Epithelial cell of prostate (primary cell): ENCODE data around the gene THRA.

Experiments
- DNase-seq: peaks from one replicate; pipeline ENCODE4 v3.0.0-alpha.2; 2011; ENCODE audit warnings: low read depth, low spot score
- H3K27ac ChIP-seq: fragments of 450-650 bp; 2 replicates; pipeline ENCODE4 v1.5.1; 2017; ENCODE audit warnings: mild to moderate bottlenecking

Gene THRA

DNA sequence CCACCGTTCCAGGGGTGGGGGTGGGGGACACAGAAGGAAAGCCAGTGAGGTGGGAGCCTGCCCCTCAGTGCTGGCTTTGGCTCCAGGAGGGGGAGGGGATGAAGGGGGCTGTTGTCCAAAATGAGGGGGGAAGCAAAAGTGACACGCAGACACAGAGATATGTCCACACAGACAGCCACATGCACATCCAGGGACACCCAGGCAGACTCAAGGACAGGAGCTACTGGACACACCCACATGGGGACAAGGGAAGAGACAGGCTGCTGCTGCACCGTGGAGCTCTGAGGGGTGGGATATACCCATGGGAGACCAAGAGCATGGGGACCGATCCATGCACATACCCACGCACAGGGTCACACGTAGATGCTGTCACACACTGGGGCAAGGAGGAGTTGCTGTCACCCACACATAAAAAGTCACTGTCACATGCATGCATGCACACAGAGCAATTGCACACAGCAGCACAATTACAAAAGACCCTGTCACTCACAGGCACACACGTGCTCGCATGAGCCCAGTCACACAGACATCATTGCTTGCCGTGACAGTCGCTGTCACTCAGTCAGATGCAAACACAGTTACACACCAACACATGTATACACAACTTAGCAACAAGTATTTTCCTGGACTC lies 1.3 kb downstream of the THRA start:
- no peak overlapping the region for H3K27ac ChIP-seq

DNA sequence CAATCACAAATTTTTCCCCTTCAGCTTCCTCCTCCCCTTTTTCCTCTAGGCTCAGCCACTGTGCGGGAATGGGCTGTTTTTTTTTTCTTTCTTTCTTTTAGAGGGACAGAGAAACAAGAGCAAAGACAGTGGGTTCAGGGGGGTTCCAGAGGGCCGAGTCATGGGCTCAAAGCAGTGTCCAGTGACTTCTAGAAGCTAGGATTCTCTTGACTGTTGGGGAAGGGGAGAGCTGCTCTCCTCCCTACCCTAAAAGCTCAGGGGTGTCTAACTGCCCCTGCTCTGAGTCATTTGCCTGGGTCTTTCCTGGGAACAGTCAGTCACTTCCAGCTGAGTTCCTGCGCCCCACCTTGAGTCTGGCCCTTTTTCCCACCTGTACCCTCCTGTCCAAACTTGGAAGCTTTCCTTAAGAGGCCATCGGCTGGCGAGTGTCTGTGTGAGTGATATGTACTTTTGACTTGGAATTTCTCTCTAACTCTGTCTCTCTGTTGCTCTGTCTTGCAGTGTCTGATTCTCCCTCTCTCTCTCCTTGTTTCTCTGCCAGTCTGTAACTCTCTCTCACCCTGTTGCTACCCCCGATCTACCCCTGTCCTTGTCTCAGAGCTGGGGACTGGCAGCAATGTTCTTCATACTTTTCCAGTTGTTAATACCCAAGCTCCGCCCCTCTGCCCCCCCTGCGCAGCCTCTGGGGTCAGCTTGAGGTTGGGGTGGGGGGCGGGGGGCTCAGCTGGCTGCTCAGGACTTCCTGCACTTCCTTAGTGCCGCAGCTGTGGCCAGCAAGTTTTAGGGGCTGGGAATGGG lies 2.4 kb downstream of the THRA start:
- DNase-seq = no peak

More for the DNA sequence above, 1.3 kb downstream of the THRA start:
- no peak for DNase-seq

DNA sequence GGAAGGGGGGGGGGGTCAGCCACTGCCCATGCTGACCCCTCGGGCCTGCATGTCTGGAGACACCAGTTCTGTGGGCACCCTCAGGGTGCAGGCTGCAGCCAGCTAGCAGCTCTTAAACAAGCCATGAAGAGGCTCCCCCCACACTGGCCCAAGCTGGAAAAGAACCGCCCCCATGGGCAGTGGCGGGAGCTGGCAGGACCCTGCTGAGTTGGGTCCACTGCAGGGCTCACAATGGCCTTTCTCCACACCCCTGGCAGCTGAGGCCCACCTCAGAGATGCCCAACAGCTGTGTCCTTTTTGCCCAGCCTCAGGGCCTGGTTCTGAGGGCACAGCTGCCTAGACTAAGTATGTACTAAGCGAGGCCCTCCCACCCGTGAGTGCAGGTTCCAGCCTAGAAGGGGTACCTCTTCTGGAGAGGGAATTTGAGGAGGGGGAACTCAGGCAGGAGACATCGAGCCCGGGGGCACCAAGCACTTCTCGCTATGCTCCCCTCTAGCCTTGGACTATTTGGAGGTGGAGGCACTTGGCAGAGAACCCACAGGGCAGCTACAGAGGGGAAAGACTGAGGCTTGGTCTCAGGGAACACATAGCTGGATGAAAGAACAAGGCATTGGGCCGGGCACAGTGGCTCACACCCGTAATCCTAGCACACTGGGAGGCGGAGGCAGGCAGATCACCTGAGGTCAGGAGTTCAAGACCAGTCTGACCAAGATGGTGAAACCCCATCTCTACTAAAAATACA lies 3.2 kb downstream of the THRA start:
- DNase-seq = no peak
- H3K27ac ChIP-seq = no peak overlapping the region

More for the DNA sequence above, 2.4 kb downstream of the THRA start:
- H3K27ac ChIP-seq = no peak overlapping the region

DNA sequence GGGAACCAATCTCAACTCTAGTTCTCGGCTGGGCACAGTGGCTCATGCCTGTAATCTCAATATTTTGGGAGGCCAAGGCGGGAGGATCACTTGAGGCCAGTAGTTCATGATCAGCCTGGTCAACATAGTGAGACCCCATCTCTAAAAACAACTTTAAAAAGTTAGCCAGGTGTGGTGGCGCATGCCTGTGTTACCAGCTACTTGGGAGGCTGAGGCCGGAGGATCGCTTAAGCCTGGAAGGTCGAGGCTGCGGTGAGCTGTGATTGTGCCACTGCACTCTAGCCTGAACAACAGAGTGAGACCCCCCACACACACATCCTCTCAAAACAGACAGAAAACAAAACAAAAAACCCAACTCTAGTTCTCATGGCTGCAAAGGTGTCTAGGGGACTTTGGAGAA lies 4.9 kb downstream of the THRA start:
- no peak overlapping the region for H3K27ac ChIP-seq

DNA sequence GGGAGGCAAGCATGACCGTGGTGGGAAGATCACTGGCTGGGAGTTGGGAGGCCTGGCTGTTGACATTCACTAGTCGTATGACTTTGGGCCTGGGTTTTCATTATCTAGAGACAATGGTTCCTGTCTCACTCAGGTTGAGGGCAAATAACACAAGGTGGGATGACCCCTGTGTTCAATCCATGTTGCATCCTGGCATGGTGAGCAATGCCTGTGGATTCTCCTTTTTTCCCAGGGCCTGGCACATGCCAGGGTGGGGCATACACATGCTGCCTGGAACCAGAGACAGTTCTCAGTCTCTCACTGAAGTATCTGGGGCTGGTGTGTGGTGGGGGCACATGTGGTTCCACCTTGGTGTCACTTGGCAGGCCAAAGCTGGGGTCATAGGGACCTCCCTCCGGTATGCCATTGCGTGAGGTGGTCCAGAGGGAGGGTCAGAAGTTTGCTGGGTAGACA lies 5.4 kb downstream of the THRA start:
- no peak overlapping the region for H3K27ac ChIP-seq
- no peak for DNase-seq

More for the DNA sequence above, 4.9 kb downstream of the THRA start:
- no peak for DNase-seq

DNA sequence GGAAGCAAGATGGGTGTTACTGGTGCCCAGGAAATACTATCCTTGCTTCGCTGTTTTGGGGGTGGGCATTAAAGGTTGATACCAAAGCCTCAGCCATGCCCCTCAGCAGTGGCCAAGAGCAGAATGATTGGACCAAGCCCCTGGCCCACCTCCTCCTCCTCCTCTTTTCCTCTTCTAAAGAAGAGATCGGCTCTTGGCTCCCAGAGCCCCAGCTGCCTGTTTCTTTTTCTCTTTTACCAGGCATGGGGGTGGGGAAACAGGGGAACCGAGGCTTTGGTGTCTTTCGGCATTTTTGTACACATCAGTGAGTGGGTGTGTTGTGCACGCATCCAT lies 5.8 kb downstream of the THRA start:
- no peak for DNase-seq
- H3K27ac ChIP-seq = no peak overlapping the region

DNA sequence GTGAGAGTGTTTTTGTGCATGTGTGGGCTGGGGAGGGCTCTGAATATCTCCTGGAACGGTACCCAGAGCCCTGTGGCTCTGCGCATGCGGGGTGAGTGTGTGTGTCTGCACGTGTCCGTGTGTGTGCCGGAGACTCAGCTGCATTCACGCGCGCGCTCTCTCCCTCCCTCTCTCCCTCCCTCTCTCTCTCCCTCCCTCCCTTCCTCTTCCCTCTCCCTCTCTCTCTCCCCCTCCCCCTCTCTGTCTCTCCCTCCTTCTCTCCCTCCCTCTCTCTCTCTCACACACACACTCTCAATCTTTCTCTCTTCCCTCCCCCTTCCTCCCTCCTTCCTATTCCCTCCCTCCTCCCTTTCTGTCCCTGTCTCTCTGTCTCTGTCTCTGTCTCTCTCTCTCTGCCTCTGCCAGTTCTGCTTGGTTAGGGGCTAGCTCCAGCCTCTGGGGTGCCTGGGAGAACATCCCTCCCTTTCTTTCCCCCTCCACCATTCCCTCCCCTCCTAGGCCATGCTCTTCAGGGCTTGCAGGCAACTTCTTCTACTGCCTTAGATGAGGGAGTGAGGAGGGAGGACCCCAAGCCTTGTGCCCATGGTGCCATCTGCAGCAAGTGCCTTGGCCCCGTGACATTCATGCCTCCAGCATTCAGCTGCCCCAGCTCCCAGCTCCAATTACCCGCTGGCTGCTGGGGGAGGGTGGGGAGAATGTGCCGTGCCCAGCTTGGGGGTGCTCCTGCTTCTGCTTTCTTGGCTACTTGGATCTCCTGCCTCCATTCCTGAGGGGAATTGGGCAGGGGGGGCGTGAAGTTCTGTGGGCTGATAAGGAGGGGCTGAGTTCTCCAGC lies 6.4 kb downstream of the THRA start:
- no peak overlapping the region for H3K27ac ChIP-seq
- no peak for DNase-seq

- no peak overlapping the region for H3K27ac ChIP-seq
- no peak for DNase-seq
Observed at GRCh38 chr17:40069751-40070708, 7.3 kb downstream of the THRA start.

DNA sequence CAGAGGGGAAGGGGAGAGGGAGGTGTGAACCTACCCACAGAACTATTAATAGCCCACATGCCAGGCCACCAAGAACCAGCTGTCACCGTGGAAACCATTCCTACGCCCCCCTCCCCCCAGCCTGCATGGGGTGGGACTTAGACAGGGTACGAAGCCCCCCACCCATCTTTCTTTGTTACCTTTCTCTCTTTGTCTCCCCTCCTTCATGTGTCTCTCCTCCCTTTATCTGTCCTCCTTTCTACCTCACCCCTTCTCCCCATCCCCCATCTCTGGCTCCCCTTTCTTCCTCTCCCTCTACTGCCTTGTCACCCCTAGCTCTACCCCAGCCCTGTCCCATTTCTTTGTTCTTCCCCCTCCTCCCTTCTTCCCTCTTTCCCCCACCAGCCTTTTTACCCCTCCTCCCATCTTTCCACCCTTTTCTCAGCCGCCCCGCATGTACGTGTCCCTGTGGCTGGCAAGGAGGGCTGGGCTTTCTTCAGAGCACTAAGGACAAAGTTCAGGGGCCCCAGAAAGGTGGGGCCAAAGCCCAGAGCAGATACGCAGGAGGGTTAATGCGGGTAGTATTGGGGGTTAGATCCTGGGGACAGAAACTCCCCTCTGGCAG lies 8.0 kb downstream of the THRA start:
- DNase-seq = no peak
- H3K27ac ChIP-seq = no peak overlapping the region

DNA sequence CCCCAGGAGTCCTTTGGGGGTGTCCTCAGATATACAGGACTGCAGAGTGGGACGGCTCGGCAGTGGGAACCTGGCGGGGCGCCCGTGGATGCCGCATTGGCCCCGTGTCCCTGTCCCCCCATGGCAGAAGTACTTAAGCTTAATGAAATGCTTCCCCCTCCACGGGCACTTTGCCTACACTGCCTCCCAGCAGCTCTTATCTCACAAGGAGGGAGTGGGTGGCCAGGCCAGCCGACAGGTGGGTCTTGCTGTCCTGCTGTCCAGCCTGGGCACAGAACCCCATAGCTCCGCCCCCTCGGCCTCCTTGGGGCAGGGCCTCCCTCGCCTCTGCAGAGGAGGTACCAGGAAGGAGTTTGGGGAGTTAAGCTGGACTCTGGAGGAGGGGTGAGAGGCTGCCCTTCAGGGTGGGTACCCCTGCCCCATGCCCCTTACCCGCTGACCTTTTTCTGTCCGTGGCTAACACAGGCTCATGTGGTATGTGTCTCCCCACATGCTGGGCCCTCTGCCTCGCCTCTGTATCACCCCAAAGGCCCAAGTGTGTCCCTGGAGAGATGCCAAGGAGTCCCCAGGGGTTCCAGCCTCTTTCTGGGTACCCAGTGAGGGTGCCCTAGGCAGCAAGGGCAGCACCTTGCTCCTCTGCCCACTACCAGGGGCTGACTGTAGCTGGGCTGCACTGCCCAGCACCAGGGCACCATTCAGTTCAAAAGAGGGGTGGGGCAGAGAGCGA lies 8.7 kb downstream of the THRA start:
- no peak for DNase-seq
- no peak overlapping the region for H3K27ac ChIP-seq

DNA sequence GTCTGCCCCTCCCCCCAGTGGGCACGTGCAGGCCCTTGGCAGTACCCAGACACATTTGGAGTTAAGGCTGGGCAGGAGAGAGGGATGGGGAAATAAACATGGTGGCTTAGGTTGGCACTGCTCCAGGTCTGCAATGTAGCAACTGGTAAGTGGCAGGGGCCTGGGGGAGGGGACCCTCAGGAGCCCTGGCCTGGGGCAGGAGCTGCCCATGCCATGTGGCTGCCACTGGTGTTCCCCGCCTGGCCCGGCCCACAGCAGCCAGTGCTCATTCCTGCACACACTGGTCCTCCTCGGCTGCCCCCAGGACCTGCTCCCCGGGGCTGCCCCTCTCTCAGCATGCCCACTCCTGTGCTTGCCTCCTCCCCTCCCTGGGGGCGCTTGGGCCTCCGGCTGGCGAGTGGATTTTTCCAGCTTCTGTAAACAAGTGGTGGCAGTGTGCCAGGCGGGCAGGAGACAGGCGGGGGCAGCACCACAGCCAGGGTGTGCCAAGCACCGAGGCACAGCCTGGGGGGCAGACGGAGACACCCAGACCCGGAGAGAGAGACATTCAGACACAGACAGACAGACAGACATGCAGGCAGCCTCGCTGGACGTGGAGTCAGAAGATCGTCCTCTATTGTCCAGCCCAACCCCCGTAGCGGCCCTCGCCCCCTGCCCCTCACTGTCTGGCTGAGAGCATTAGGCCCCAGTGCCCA lies 9.4 kb downstream of the THRA start:
- H3K27ac ChIP-seq = no peak overlapping the region

GRCh38 chr17:40072735-40073346 lies 10.1 kb downstream of the THRA start:
- no peak for DNase-seq
- H3K27ac ChIP-seq = no peak overlapping the region

More for the DNA sequence above, 9.4 kb downstream of the THRA start:
- DNase-seq = no peak

GRCh38 chr17:40073454-40074174 lies 10.8 kb downstream of the THRA start:
- no peak for DNase-seq
- H3K27ac ChIP-seq = no peak overlapping the region

DNA sequence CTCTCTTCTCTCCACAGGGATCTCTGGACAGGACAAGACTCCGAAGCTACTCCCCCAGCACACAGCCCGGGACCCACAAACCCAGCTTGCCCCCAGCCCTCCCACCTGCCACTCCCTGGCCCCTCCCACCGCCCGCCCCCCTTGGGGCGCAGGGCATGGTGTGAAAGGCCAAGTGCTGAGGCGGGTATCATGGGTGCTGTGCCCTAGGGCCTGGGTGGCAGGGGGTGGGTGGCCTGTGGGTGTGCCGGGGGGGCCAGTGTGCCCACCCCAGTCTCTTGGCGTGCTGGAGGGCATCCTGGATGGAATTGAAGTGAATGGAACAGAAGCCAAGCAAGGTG lies 11.4 kb downstream of the THRA start:
- no peak overlapping the region for H3K27ac ChIP-seq
- no peak for DNase-seq

DNA sequence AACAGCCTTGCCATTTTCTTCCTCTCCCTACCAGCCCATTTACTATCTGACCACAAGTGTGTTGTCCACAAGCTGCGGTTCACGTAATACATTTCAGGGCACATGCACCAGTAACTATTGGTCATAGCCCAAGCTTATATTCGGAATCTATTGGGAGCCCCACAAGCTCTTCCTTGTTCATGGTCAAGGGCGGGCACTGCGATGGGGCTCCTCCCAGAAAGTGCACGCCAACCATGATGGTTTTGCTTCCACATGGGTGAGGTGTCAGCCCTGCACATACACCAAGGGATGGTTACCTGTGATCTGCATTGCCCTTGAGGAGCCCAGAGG lies 12.1 kb downstream of the THRA start:
- no peak overlapping the region for H3K27ac ChIP-seq

DNA sequence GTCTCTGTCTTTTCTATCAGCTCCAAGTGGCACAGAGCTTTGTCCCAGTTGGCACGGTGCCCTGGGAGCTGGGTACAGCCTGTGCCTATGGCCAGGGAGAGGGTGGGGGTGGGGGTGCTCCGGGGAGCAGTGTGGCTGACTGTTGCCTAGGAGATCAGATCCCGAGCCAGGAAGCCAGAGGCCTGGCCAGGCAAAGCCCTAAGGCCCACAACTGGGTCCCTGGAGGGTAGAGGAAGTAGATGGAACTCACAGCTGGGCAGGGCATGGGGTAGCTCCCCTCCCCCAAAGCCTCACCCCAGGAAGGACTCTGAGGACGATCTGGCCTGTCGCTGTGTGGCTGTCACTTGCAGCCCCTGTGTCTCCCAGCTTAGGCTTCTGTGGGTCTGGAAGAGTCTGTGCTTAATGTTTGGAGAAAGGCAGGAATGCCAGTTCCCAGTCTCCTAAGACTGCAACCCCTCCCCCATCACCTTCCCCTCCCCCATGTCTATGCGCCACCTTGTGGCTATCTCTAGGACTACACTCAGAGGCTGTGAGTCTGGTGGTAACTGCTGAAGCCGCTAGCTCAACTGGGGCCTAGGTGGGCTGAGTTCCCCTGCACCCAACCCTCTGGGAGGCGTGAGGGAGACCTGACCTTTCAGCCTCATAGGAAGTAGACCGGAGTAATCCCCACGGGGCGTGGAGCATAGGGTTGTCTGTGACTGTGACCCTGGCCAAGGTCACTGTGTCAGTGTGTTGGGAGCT lies 12.6 kb downstream of the THRA start:
- DNase-seq = no peak
- H3K27ac ChIP-seq = no peak overlapping the region

More for the DNA sequence above, 12.1 kb downstream of the THRA start:
- DNase-seq = no peak
